GM12878 (cell line): Measurements from ENCODE around the gene EWSR1.

Experiments
- CEBPB ChIP-seq, 2 experiments: fragments of 150-350 bp in 1 of 2; IDR thresholded peaks; 2 replicates each; pipeline ENCODE4 v1.6.1; 2012 to 2014; ENCODE audit warnings: low read depth in 2 of 2, low read length in 2 of 2, borderline replicate concordance in 1 of 2, inconsistent platforms in 1 of 2
- CTCF ChIP-seq, 3 experiments: IDR thresholded peaks in 2 of 3; conservative IDR thresholded peaks in 1 of 3; 2 replicates each; pipeline ENCODE4 v1.5.1; 2011; ENCODE audit warnings: low read depth in 3 of 3, low read length in 3 of 3, mild to moderate bottlenecking in 3 of 3, control low read depth in 2 of 3, moderate library complexity in 2 of 3, inconsistent platforms in 1 of 3, mixed read lengths in 1 of 3; ENCODE audit not compliant: control insufficient read depth in 2 of 3, insufficient read depth in 1 of 3; ENCODE audit errors: extremely low read depth in 1 of 3
- ZNF274 ChIP-seq: IDR thresholded peaks from one replicate; pipeline ENCODE4 v1.8.0; 2011; ENCODE audit not compliant: insufficient read length, insufficient read depth

- no peak for TF ChIP-seq CEBPB (IDR thresholded peaks at IDR 0.05; ENCODE audit: borderline replicate concordance in 1 of 2, low read depth in 2 of 2, low read length in 2 of 2)
- TF ChIP-seq ZNF274 = no peak
- TF ChIP-seq CTCF (IDR thresholded peaks at IDR 0.05 in 2 of 3, conservative IDR thresholded peaks at IDR 0.05 in 1 of 3; ENCODE audit: control insufficient read depth in 2 of 3, extremely low read depth in 1 of 3, insufficient read depth in 1 of 3, low read depth in 3 of 3, low read length in 3 of 3) = no peak
Measured at GRCh38 chr22:29253561-29254285, 14.3 kb upstream of the EWSR1 start.
